ENCODE results near the gene RPL13.
A peak's percentile ranks its signal among the peaks of the same experiment; 100 is the strongest.

The RPL13 gene

DNA sequence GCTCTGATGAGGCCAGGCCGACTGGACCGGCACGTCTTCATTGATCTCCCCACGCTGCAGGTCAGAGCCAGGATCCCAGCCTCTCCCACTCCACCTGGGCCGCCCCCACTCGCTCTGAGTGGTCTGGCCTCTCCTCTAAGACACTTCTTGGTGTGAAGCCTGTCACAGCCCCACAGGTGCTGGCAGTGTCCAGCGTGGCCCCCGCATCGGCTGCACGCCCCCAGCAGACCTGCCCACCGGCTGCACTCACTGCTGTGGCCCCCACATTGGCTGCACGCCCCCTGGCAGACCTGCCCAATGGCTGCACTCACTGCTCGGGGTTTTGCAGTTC, 15.8 kb upstream of the RPL13 start:
- no peak overlapping the region for H3K4me3 ChIP-seq (ENCODE audit: low read depth, low read length)

DNA sequence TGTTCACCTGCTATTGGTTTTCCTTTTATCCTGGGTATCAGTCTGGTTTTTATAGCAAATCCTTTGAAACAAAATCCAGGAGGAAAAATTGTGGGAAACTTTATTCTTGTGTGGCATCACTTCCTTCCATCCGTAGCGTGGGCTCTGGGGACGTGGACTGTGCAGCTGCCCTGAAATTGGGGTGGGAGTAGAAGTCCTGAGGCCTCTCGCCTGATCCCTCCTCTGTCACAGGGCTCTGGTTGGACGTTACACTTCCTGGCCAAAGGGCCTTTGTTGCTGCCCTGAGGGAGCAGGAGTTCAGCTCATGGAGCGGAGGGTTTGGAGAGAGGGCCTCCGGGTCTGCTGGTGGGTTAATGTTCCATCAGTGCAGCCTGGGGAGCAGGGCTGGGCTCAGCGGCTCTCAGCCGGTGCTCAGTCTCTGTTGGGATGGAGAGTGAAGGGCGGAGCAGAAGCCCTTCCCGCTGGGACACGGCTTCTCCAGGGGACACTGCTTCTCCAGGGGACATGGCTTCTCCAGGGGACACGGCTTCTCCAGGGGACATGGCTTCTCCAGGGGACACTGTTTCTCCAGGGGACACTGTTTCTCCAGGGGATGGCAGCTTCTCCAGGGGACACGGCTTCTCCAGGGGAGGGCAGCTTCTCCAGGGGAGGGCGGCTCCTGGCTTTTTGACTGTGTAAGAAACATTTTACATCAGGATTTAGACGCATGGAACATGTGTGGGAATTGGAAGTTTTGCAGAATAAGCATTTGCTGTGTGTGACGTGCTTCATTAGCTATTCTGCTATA, 15.2 kb upstream of the RPL13 start:
- no peak overlapping the region for H3K4me3 ChIP-seq (ENCODE audit: low read depth, low read length)

DNA sequence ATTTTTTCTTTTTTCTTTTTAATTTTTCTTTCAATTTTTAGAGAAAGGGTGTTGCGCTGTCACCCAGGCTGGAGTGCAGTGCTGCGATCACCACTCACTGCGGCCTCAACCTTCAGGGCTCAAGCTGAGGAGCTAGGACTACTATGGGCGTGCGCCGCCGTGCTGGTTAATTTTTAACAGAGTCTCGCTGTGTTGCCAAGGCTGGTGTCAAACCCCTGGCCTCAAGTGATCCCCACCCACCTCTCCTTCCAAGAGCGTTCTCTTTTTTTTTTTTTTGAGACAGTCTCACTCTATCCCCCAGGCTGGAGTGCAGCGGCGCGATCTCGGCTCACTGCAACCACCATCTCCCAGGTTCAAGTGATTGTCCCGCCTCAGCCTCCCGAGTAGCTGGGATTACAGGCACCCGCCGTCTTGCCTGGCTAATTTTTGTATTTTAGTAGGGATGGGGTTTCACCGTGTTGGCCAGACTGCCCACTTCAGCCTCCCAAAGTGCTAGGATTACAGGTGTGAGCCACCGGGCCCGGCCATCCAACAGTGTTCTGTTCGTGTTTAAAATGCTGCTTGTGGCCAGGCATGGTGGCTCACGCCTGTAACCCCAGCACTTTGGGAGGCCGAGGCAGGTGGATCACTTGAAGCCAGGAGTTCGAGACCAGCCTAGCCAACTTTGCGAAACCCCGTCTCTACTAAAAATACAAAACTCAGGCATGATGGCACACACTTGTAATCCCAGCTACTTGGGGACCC, 14.5 kb upstream of the RPL13 start:
- H3K4me3 ChIP-seq (ENCODE audit: low read depth, low read length): no peak overlapping the region

DNA sequence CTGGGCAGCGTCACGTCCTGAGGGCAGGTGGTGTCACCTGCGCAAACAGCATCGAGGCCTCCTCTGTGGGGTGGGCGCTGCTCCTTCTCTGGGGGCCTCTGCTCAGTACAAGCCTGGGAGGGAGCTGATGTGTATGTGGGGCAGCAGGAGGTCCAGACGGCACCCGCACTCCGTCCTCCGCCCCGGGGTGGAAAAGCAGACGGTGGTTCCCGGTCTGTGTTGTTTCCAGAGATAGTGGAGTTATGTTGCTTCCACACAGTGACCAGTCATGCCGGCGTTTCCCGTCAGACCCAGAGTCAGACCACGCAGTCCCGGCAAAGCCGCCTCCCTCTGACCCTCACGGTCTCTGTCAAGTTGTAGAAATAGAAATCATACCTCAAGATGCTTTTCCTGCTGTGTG, 13.7 kb upstream of the RPL13 start:
- no peak overlapping the region for H3K4me3 ChIP-seq (ENCODE audit: low read depth, low read length)

DNA sequence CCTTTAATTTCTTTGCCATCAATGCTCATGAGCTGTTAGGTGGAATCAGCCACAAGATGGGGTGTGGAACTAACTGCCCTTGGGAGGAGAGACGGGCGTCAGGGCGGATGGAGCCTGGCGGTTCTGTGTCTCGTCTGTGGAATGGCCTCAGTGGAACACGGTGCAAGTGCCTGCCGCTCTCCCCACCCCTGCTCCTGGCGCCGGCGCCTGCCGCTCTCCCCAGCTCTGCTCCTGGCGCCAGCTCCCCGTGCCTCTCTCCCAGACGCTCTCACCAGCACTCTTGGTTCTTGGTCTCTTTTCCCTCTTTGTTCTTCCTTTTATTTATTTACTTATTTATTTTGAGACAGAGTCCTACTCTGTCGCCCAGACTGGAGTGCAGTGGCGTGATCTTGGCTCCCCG, 13.2 kb upstream of the RPL13 start:
- no peak overlapping the region for H3K4me3 ChIP-seq (ENCODE audit: low read depth, low read length)

DNA sequence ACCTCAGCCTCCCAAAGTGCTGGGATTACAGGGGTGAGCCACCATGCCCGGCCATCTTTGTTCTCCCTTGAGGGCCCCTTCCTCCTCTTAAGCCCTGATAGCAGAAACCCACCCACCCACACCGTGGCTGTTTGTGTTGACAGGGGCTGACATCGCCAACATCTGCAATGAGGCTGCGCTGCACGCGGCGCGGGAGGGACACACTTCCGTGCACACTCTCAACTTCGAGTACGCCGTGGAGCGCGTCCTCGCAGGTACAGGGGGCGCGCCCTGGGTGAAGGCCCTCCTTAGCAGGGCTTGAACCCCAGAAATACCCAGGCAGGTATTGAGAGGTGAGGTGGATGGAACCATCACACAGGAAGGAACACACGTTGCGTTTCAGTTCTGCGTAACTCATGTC, 12.6 kb upstream of the RPL13 start:
- no peak overlapping the region for H3K4me3 ChIP-seq (ENCODE audit: low read depth, low read length)

DNA sequence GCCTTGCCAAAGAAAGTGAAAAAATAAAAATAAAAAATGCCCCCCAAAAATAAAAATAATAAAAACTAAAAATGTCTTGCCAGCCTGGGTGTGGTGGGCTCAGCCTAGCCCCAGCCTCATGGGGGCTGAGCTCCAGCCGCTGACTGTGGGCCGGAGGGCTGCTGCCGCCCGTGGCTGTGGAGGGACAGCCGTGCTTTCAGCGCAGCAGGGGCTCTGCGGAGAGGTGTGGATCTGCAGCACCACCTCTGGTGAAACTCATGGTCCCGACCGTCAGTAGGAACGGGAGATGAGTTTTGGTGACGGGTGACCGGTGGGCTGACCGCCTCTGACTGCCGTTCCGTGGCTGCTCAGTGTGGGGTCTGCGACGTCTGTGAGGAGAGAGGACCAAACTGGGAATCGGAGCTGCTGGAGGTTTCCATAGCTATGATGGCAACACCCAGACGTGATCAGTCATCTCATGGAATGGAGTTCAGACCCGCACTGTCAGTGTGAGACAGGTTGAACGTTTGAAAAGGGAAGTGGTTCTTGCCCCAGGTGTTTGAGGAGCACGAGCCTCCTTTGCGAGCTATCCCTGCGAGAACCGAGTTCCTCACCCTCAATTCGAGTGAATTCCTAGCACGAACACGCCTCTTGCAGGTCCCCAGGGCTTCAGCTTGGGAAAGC, 12.0 kb upstream of the RPL13 start:
- no peak overlapping the region for H3K4me3 ChIP-seq (ENCODE audit: low read depth, low read length)

DNA sequence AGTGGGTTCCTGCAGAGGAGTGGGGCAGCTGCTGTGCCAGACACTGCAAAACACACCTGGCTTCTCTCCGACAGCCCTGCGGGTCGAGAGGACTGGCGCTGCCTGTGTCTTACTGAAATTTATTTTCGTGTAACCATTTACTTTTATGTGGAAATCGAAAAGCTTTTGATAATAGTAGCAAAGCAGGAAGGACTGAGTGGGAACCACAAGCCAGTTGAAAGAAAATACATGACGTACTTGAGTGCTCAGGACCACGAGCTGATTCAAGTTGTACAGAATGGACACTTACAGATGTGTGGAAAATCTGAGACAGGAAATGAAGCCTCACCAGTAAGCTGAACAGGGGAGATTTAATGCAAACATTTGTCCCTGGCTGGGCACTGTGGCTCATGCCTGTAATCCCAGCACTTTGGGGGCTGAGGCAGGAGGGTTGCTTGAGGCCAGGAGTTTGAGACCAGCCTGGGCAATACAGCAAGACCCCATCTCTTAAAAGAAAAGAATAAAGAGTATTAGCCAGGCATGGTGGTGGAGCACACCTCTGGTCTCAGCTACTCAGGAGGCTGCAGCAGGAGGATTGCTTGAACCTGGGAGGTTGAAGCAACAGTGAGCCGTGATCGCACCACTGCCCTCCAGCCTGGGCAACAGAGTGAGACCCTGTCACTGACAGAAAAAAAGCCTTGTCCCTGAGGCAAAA, 11.3 kb upstream of the RPL13 start:
- H3K4me3 ChIP-seq (ENCODE audit: low read depth, low read length): no peak overlapping the region

DNA sequence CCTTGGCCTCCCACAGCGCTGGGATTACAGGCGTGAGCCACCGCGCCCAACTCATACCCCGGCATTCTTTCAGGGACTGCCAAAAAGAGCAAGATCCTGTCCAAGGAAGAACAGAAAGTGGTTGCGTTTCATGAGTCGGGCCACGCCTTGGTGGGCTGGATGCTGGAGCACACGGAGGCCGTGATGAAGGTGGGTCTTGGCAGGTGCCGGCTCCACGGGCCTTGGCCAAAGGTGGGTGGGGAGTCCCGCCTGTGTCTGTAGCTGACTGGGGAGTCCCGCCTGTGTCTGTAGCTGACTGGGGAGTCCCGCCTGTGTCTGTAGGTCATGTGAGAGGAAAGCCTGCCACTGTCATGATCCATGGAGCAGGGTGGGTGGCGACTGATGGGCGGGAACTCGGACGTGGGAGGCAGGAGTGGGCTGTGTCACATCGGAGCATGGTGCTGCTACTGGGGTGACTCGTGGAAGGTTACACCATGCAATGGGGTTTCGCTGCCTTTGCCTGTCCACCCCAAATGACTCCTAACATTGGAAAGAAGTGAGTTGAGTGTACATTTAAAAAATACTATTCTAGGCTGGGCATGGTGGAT, 10.0 kb upstream of the RPL13 start:
- no peak overlapping the region for H3K4me3 ChIP-seq (ENCODE audit: low read depth, low read length)

DNA sequence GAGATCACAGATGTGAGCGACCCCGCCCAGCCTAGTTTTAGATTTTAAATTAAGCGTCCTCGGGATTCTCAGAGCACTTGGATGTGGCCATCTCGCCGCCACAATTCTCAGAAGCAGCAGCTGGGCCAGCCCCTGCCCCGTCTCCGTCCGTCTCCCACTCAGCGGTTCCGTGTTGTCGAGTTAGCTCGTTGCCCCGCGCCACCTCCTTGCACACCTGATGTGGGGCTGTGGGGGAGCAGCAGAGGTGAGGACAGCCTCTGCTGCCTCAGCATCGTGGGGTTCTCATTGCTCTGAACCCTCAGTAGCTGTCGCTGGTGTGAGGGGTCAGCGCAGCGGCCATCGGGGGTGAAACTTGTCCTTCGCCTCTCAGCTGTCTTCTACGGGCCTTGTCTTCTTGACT, 8.2 kb upstream of the RPL13 start:
- no peak overlapping the region for H3K4me3 ChIP-seq (ENCODE audit: low read depth, low read length)

DNA sequence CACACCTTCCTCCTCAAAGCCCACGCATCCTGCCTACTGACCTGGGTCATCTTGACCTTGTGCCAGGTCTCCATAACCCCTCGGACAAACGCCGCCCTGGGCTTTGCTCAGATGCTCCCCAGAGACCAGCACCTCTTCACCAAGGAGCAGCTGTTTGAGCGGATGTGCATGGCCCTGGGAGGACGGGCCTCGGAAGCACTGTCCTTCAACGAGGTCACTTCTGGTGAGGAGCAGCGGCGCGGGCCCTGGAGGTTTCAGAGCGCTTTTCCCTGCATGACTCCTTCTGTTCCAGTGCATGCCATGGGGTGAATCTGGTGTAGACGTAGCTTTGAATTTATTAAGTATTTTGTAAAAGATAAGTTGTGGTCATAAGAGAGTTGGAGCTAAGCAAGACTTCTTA, 7.6 kb upstream of the RPL13 start:
- H3K4me3 ChIP-seq (ENCODE audit: low read depth, low read length): no peak overlapping the region

DNA sequence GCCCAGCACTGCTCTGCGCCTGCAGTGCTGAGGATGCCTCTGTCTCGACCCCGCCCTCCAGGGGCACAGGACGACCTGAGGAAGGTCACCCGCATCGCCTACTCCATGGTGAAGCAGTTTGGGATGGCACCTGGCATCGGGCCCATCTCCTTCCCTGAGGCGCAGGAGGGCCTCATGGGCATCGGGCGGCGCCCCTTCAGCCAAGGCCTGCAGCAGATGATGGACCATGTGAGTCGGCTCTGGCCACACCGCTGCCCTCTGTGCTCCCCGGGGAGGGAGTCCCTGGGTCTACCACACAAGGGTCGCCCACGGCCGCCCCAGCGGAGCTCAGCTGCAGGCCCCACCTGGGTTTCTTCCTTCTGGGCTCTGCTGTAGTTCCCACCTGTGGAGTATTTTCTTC, 6.7 kb upstream of the RPL13 start:
- no peak overlapping the region for H3K4me3 ChIP-seq (ENCODE audit: low read depth, low read length)

DNA sequence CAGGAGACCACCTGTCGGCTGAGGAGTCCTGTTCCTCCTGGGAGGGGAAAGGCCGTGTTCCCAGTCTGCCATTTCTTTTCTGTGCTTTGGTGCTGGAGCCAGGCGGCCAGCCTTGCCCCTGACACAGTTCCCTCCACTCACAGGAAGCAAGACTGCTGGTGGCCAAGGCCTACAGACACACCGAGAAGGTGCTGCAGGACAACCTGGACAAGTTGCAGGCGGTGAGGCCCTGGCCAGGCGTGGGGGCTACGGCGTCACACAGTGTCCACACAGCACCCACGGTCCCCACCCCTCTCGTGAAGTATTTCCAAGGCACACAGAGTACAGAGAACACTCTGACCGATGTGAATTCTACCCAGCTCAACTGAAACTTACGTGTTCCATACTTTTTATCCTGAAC, 6.1 kb upstream of the RPL13 start:
- no peak overlapping the region for H3K4me3 ChIP-seq (ENCODE audit: low read depth, low read length)

DNA sequence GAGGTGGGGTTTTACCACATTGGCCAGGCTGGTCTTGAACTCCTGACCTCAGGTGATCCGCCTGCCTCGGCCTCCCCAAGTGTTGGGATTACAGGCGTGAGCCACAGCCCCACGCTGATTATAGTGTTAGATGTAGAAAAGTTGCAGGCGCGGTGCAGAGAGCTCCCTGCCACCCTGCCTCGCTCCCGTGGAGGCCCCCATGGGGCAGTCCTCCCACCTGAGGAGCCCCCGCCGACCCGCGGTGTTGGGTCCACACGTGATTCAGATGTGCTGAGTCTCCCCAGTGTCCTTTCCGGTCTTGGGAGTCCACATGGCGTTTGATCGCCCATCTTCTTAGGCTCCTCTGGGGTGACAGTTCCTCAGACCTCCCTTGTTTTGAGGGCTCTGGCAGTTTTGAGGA, 5.2 kb upstream of the RPL13 start:
- H3K4me3 ChIP-seq (ENCODE audit: low read depth, low read length): no peak overlapping the region

DNA sequence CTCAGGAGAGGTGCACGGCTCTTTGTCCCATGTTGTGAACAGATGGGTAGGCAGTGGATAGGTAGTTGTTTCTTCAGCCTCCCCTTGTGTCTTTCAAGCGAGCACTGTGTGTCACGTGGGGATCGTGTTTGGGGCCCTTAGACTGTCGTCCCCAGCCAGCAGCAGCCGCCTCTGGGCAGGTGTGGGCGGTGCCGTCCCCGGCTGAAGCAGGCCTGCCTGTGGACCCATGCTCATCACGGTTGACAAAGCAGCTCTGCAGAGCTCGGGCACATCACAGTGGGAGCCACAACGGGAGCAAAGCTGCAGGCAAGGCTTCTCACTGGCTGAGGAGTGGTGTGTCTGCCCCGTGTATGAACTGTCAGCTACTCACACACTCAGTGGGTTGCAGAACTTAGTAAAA, 4.7 kb upstream of the RPL13 start:
- H3K4me3 ChIP-seq (ENCODE audit: low read depth, low read length): no peak overlapping the region

DNA sequence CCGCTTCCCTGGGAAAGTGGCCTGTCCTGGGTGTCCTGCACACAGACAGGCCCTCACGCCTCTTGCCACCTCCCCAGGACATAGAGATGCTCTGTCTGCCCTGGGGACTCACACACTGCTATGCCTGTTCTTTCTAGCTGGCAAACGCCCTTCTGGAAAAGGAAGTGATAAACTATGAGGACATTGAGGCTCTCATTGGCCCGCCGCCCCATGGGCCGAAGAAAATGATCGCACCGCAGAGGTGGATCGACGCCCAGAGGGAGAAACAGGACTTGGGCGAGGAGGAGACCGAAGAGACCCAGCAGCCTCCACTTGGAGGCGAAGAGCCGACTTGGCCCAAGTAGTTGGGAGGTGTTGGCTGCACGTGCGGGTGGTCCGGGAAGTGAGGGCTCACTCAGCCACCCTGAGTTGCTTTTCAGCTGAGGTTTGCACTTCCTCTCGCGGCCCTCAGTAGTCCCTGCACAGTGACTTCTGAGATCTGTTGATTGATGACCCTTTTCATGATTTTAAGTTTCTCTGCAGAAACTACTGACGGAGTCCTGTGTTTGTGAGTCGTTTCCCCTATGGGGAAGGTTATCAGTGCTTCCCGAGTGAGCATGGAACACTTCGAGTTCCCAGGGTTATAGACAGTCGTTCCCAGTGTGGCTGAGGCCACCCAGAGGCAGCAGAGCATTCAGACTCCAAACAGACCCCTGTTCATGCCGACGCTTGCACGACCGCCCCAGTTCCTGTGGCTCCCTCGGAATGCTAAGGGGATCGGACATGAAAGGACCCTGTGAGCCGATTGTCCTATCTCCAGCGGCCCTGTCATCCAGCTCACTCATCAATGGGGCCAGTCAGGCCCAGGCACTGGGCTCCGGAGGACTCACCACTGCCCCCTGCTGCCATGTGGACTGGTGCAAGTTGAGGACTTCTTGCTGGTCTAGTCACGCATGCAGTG, 3.5 kb upstream of the RPL13 start:
- H3K4me3 ChIP-seq (ENCODE audit: low read depth, low read length): no peak overlapping the region

DNA sequence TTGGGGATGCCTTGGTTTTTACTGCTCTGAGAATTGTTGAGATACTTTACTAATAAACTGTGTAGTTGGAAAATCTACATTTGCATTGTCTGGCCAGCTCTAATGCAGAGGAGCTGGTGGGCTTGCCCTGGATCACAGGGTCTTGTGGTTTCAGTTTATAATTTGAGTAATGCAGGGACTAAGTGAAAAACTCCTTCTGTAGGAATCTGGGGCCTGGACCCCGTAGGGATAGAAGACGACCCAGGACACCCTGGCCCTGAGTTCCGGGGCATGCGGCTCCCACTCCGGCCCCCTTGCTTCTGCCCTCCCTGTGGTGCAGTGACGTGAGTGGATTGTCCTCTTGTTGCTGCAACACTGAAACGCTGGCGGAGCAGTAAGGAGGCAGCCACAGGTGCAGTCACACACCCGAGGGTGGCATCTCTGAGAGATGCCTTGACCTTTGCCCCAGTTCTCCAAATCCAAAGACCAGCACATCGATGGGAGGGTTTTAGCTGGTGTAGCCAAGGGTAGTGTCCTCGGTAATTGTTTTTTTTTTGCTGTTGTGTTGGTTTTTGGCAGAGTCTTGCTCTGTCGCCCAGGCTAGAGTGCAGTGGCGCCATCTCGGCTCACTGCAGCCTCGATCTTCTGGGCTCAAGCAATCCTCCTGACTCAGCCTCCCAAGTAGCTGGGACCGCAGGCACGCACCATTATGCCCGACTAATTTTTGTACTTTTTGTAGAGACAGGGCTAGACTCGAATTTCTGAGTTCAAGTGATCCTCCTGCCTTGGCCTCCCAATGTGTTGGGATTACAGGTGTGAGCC, 2.6 kb upstream of the RPL13 start:
- no peak overlapping the region for H3K4me3 ChIP-seq (ENCODE audit: low read depth, low read length)

DNA sequence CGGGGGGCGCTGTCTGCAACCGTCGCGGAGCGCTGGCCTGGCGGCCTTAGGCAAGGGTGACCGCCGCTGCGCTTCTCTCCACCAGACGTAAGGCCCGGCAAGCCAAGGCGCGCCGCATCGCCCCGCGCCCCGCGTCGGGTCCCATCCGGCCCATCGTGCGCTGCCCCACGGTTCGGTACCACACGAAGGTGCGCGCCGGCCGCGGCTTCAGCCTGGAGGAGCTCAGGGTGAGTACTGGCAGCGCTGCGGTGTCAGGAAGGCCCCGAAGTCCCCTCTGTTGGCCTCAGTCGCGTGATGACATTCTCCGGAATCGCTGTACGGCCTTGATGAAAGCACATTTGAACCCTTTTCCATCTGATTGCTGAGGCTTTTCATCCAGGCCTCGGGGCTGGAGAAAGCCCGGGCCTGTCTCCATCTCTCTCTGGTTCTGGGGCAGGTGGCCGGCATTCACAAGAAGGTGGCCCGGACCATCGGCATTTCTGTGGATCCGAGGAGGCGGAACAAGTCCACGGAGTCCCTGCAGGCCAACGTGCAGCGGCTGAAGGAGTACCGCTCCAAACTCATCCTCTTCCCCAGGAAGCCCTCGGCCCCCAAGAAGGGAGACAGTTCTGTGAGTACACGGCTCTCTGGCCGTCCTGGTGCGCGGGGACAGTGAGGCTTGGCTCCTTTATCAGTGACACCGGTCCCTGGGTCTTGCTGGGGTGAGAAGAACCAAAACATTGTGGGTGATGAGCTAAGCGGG, 831 bp downstream of the RPL13 start:
- peak overlapping the region; percentile 95 for H3K4me3 ChIP-seq (ENCODE audit: low read depth, low read length)

Data from iPS-11a (cell line).